HCT116 (cell line): Measurements from ENCODE around the gene CALML6.

Experiments
- ATF3 ChIP-seq: IDR thresholded peaks from 2 replicates; pipeline ENCODE4 v1.6.1; 2012
- CEBPB ChIP-seq: IDR thresholded peaks from 2 replicates; pipeline ENCODE4 v1.6.1; 2012; ENCODE audit warnings: low read depth
- CTCF ChIP-seq, 3 experiments: fragments of 200-600 bp in 1 of 3; sonication (generic) in 1 of 3; IDR thresholded peaks in 2 of 3; conservative IDR thresholded peaks in 1 of 3; 2 replicates each; pipeline ENCODE4 v1.5.1; 2012 to 2017; ENCODE audit warnings: low read depth in 2 of 3, low read length in 2 of 3, antibody characterized with exemption in 1 of 3, borderline replicate concordance in 1 of 3, control low read depth in 1 of 3, mild to moderate bottlenecking in 1 of 3, mixed read lengths in 1 of 3, mixed run types in 1 of 3, moderate library complexity in 1 of 3; ENCODE audit not compliant: insufficient read depth in 1 of 3
- EZH2 ChIP-seq: fragments of 200-600 bp; sonication (generic); IDR thresholded peaks from 2 replicates; pipeline ENCODE4 v1.6.1; 2017; ENCODE audit warnings: antibody characterized with exemption, mixed run types
- EZH2phosphoT487 ChIP-seq: fragments of 200-600 bp; IDR thresholded peaks from 2 replicates; pipeline ENCODE4 v1.6.1; 2018; ENCODE audit warnings: antibody characterized with exemption, borderline replicate concordance
- JUND ChIP-seq: IDR thresholded peaks from 2 replicates; pipeline ENCODE4 v1.6.1; 2012
- POLR2A ChIP-seq: IDR thresholded peaks from 2 replicates; pipeline ENCODE4 v1.7.0; 2011; ENCODE audit warnings: borderline replicate concordance; ENCODE audit not compliant: insufficient read depth, insufficient read length; ENCODE audit errors: extremely low read depth
- POLR2AphosphoS5 ChIP-seq: IDR thresholded peaks from 2 replicates; pipeline ENCODE4 v1.6.1; 2011; ENCODE audit warnings: mild to moderate bottlenecking, low read depth, low read length, moderate library complexity
- RAD21 ChIP-seq: IDR thresholded peaks from 2 replicates; pipeline ENCODE4 v1.6.1; 2012; ENCODE audit warnings: low read depth, mild to moderate bottlenecking
- SIN3A ChIP-seq: IDR thresholded peaks from 2 replicates; pipeline ENCODE4 v1.6.1; 2012; ENCODE audit warnings: low read depth
- TCF7L2 ChIP-seq: IDR thresholded peaks from 2 replicates; pipeline ENCODE4 v1.7.0; 2011; ENCODE audit warnings: borderline replicate concordance, inconsistent platforms; ENCODE audit not compliant: insufficient read depth, insufficient read length; ENCODE audit errors: extremely low read depth
- YY1 ChIP-seq: IDR thresholded peaks from 2 replicates; pipeline ENCODE4 v1.6.1; 2011; ENCODE audit warnings: low read length, low read depth, moderate library complexity, mild to moderate bottlenecking; ENCODE audit not compliant: insufficient replicate concordance; ENCODE audit errors: extremely low read depth
- ZNF274 ChIP-seq: fragments of 200-500 bp; sonication (Bioruptor generic); IDR thresholded peaks from 2 replicates; pipeline ENCODE4 v1.6.1; 2014; ENCODE audit warnings: mild to moderate bottlenecking, low read depth, low read length, inconsistent platforms
- TF ChIP-seq, protein P1 (sequence below): IDR thresholded peaks from 2 replicates; pipeline ENCODE4 v1.6.1; 2012; ENCODE audit warnings: low read depth

GRCh38 chr1:1939296-1940122 lies 24.4 kb downstream of the CALML6 start:
- TF ChIP-seq POLR2A (no peak), EZH2phosphoT487 (no peak), CTCF (IDR thresholded peaks at IDR 0.05 in 2 of 3, conservative IDR thresholded peaks at IDR 0.05 in 1 of 3; ENCODE audit: borderline replicate concordance in 1 of 3, insufficient read depth in 1 of 3, low read depth in 2 of 3, low read length in 2 of 3) (no peak), POLR2AphosphoS5 (no peak), ZNF274 (no peak), EZH2 (no peak), TCF7L2 (no peak), YY1 (no peak), CEBPB (no peak), RAD21 (no peak), JUND (no peak), SIN3A (no peak), ATF3 (no peak)
- TF ChIP-seq, protein P1, sequence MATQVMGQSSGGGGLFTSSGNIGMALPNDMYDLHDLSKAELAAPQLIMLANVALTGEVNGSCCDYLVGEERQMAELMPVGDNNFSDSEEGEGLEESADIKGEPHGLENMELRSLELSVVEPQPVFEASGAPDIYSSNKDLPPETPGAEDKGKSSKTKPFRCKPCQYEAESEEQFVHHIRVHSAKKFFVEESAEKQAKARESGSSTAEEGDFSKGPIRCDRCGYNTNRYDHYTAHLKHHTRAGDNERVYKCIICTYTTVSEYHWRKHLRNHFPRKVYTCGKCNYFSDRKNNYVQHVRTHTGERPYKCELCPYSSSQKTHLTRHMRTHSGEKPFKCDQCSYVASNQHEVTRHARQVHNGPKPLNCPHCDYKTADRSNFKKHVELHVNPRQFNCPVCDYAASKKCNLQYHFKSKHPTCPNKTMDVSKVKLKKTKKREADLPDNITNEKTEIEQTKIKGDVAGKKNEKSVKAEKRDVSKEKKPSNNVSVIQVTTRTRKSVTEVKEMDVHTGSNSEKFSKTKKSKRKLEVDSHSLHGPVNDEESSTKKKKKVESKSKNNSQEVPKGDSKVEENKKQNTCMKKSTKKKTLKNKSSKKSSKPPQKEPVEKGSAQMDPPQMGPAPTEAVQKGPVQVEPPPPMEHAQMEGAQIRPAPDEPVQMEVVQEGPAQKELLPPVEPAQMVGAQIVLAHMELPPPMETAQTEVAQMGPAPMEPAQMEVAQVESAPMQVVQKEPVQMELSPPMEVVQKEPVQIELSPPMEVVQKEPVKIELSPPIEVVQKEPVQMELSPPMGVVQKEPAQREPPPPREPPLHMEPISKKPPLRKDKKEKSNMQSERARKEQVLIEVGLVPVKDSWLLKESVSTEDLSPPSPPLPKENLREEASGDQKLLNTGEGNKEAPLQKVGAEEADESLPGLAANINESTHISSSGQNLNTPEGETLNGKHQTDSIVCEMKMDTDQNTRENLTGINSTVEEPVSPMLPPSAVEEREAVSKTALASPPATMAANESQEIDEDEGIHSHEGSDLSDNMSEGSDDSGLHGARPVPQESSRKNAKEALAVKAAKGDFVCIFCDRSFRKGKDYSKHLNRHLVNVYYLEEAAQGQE, result no peak
